GM19372 (cell line): Measurements from ENCODE around the gene RASA4B.
"Not testable (repeated sequence)": the region's sequence is repeated elsewhere in the genome, so short reads cannot be mapped to it uniquely, and the experiment has no call there.

Experiments
- ATAC-seq: cut with Tn5 transposase; IDR thresholded peaks from one replicate; pipeline ENCODE4 v1.9.1; 2021; ENCODE audit warnings: mild to moderate bottlenecking, low read depth, moderate library complexity; ENCODE audit not compliant: unreplicated experiment

Gene RASA4B

GRCh38 chr7:102517550-102518147, at the start of gene RASA4B:
Gene RASA4B, minus strand, starts transcription at chr7:102517777. Its CDS starts 67 bp downstream, at chr7:102517710.
- ATAC-seq: peak; percentile 87

GRCh38 chr7:102550808-102551422, 33.3 kb upstream of the RASA4B start, which contains the start of gene SPDYE2:
Gene SPDYE2, plus strand, starts transcription at chr7:102551226. Its CDS starts 2,030 bp downstream, at chr7:102553256.
- not testable (repeated sequence) for ATAC-seq

- ATAC-seq: peak; percentile 81
Observed at GRCh38 chr7:102546353-102546752, 28.8 kb upstream of the RASA4B start.

GRCh38 chr7:102545288-102545687, 27.7 kb upstream of the RASA4B start:
- not testable (repeated sequence) for ATAC-seq

GRCh38 chr7:102544372-102544771, 26.8 kb upstream of the RASA4B start:
- not testable (repeated sequence) for ATAC-seq

- not testable (repeated sequence) for ATAC-seq
Observed at GRCh38 chr7:102543596-102543995, 26.0 kb upstream of the RASA4B start, which contains the start of gene UPK3BL2. Gene UPK3BL2, minus strand, starts transcription at chr7:102543696. Its CDS starts 60 bp downstream, at chr7:102543636.

GRCh38 chr7:102542771-102543170, 25.2 kb upstream of the RASA4B start:
- not testable (repeated sequence) for ATAC-seq

GRCh38 chr7:102542083-102542482, 24.5 kb upstream of the RASA4B start:
- not testable (repeated sequence) for ATAC-seq

- ATAC-seq: not testable (repeated sequence)
Observed at GRCh38 chr7:102540604-102541003, 23.0 kb upstream of the RASA4B start.

GRCh38 chr7:102535062-102535615, 17.6 kb upstream of the RASA4B start:
- not testable (repeated sequence) for ATAC-seq

GRCh38 chr7:102532127-102532526, 14.6 kb upstream of the RASA4B start:
- ATAC-seq: not testable (repeated sequence)

- ATAC-seq: not testable (repeated sequence)
Observed at GRCh38 chr7:102531583-102531982, 14.0 kb upstream of the RASA4B start.

GRCh38 chr7:102527822-102528793, 10.5 kb upstream of the RASA4B start:
- ATAC-seq: not testable (repeated sequence)

GRCh38 chr7:102527182-102527581, 9.6 kb upstream of the RASA4B start:
- not testable (repeated sequence) for ATAC-seq

- not testable (repeated sequence) for ATAC-seq
Observed at GRCh38 chr7:102524803-102525202, 7.2 kb upstream of the RASA4B start.

GRCh38 chr7:102520797-102521196, 3.2 kb upstream of the RASA4B start:
- ATAC-seq: not testable (repeated sequence)

- ATAC-seq: not testable (repeated sequence)
Observed at GRCh38 chr7:102516951-102517350, 626 bp downstream of the RASA4B start.

GRCh38 chr7:102515889-102516288, 1.7 kb downstream of the RASA4B start:
- not testable (repeated sequence) for ATAC-seq

GRCh38 chr7:102514881-102515721, 2.5 kb downstream of the RASA4B start:
- ATAC-seq: peak; percentile 56
